A549 (cell line): ENCODE measurements around the gene OSBPL6. TPM values are rescaled to one million over a fixed set of nuclear protein-coding genes. Genes with fewer than 3 reads are reported as not detected.

Experiments
- ATAC-seq, 2 experiments: fragments of 200-7000 bp in 1 of 2; fragments of >200 bp in 1 of 2; cut with Nextera tagmentation in 1 of 2; cut with Tn5 transposase in 1 of 2; 3 replicates each; pipeline versions ENCODE4 v1.8.0 to v1.9.1; 2018 to 2020; ENCODE audit warnings: mild to moderate bottlenecking in 1 of 2, moderate library complexity in 1 of 2
- CTCF ChIA-PET: fragments of 300-600 bp; sonication (Branson Sonifier 250); formaldehyde crosslinking; extraction: SDS; loops from one replicate; lab custom pipeline; 2021; ENCODE audit warnings: antibody characterized with exemption, inconsistent platforms; lab: Yijun Ruan, JAX
- POLR2A ChIA-PET: fragments of 350-600 bp; formaldehyde crosslinking; extraction: SDS; loops from one replicate; lab custom pipeline; 2021; ENCODE audit warnings: antibody characterized with exemption, inconsistent platforms; lab: Yijun Ruan, JAX
- DNase-seq, 2 experiments: peaks; one replicate each; pipeline versions ENCODE4 v3.0.0 to v3.0.0-alpha.2; 2011 to 2016; ENCODE audit warnings: low read depth in 1 of 2, low spot score in 1 of 2
- FAIRE-seq: peaks from 2 replicates; lab custom pipeline; 2011; peaks lifted over from hg19 to GRCh38; lab: Jason Lieb, UNC
- H3K27ac ChIP-seq, 2 experiments: fragments of >200 bp; sonication (Bioruptor Twin); formaldehyde crosslinking; 3 replicates each; pipeline ENCODE4 v1.5.1; 2016 to 2017
- H3K4me1 ChIP-seq: fragments of >200 bp; sonication (Bioruptor Twin); formaldehyde crosslinking; 3 replicates; pipeline ENCODE4 v1.6.1; 2016
- H3K4me2 ChIP-seq: fragments of >200 bp; sonication (Bioruptor Twin); formaldehyde crosslinking; 3 replicates; pipeline ENCODE4 v1.6.1; 2016
- H3K4me3 ChIP-seq: fragments of >200 bp; sonication (Bioruptor Twin); formaldehyde crosslinking; 3 replicates; pipeline ENCODE4 v1.5.1; 2016
- H3K9me3 ChIP-seq: fragments of >200 bp; sonication (Bioruptor Twin); formaldehyde crosslinking; 3 replicates; pipeline ENCODE4 v1.6.1; 2016
- ATOH8 ChIP-seq: fragments of 250-450 bp; sonication (Bioruptor Pico); IDR thresholded peaks from 2 replicates; pipeline ENCODE4 v1.5.0; 2020; ENCODE audit warnings: low read depth, mild to moderate bottlenecking, moderate library complexity
- BCL3 ChIP-seq: fragments of >200 bp; sonication (Bioruptor Twin); formaldehyde crosslinking; IDR thresholded peaks from 3 replicates; pipeline ENCODE4 v1.6.1; 2016
- CBX2 ChIP-seq: fragments of 200-600 bp; sonication (generic); IDR thresholded peaks from 2 replicates; pipeline ENCODE4 v1.6.1; 2016; ENCODE audit warnings: low read depth, mild to moderate bottlenecking, borderline replicate concordance
- E2F6 ChIP-seq: IDR thresholded peaks from 2 replicates; pipeline ENCODE4 v1.6.1; 2012; ENCODE audit warnings: low read depth, borderline replicate concordance
- FOSB ChIP-seq: fragments of 250-450 bp; sonication (Bioruptor Pico); IDR thresholded peaks from 2 replicates; pipeline ENCODE4 v1.5.0; 2020; ENCODE audit warnings: mild to moderate bottlenecking, moderate library complexity
- GATA3 ChIP-seq: IDR thresholded peaks from 2 replicates; pipeline ENCODE4 v1.6.1; 2012; ENCODE audit warnings: borderline replicate concordance
- HDAC2 ChIP-seq: fragments of 200-600 bp; sonication (generic); IDR thresholded peaks from 2 replicates; pipeline ENCODE4 v1.6.1; 2016
- HES2 ChIP-seq: fragments of >200 bp; sonication (Bioruptor Twin); formaldehyde crosslinking; IDR thresholded peaks from 2 replicates; pipeline ENCODE4 v1.6.1; 2016
- HOXA7 ChIP-seq: fragments of 250-450 bp; sonication (Bioruptor Pico); IDR thresholded peaks from 2 replicates; pipeline ENCODE4 v1.5.0; 2020; ENCODE audit warnings: mild to moderate bottlenecking, moderate library complexity
- HOXB13 ChIP-seq: fragments of 250-450 bp; sonication (Bioruptor Pico); IDR thresholded peaks from 2 replicates; pipeline ENCODE4 v1.5.0; 2020; ENCODE audit warnings: low read depth, mild to moderate bottlenecking, moderate library complexity
- HOXB5 ChIP-seq: fragments of 250-450 bp; sonication (Bioruptor Pico); IDR thresholded peaks from 2 replicates; pipeline ENCODE4 v1.5.0; 2020; ENCODE audit warnings: mild to moderate bottlenecking, moderate library complexity
- JUN ChIP-seq, 2 experiments: fragments of >200 bp; sonication (Bioruptor Twin); formaldehyde crosslinking; IDR thresholded peaks; 2 replicates in 1 of 2; 3 replicates in 1 of 2; pipeline ENCODE4 v1.6.1; 2016 to 2017
- JUNB ChIP-seq: fragments of >200 bp; sonication (Bioruptor Twin); formaldehyde crosslinking; IDR thresholded peaks from 2 replicates; pipeline ENCODE4 v1.6.1; 2016
- MAFK ChIP-seq: fragments of 450-650 bp; IDR thresholded peaks from 2 replicates; pipeline ENCODE4 v1.6.1; 2014; ENCODE audit not compliant: partially characterized antibody
- MAX ChIP-seq: IDR thresholded peaks from 2 replicates; pipeline ENCODE4 v1.6.1; 2012
- MAZ ChIP-seq: fragments of 150-350 bp; IDR thresholded peaks from 2 replicates; pipeline ENCODE4 v1.6.1; 2014; ENCODE audit warnings: antibody characterized with exemption, low read depth, low read length, borderline replicate concordance
- MYC ChIP-seq: IDR thresholded peaks from 2 replicates; pipeline ENCODE4 v1.6.1; 2012; ENCODE audit warnings: mild to moderate bottlenecking, inconsistent platforms, low read length, improper control_type of control experiment, borderline replicate concordance
- NR3C1 ChIP-seq: fragments of >200 bp; sonication (Bioruptor Twin); formaldehyde crosslinking; IDR thresholded peaks from 3 replicates; pipeline ENCODE4 v1.6.1; 2017
- PHF8 ChIP-seq: fragments of 200-600 bp; sonication (generic); IDR thresholded peaks from 2 replicates; pipeline ENCODE4 v1.6.1; 2016; ENCODE audit warnings: low read depth, mild to moderate bottlenecking, antibody characterized with exemption, moderate library complexity, borderline replicate concordance
- RAD21 ChIP-seq, 2 experiments: fragments of >200 bp in 1 of 2; sonication (Bioruptor Twin) in 1 of 2; formaldehyde crosslinking in 1 of 2; IDR thresholded peaks in 1 of 2; conservative IDR thresholded peaks in 1 of 2; 2 replicates in 1 of 2; 3 replicates in 1 of 2; pipeline ENCODE4 v1.6.1; 2012 to 2018; ENCODE audit warnings: inconsistent platforms in 1 of 2
- RNF2 ChIP-seq: fragments of 200-600 bp; sonication (generic); IDR thresholded peaks from 2 replicates; pipeline ENCODE4 v1.6.1; 2016; ENCODE audit warnings: low read depth, mild to moderate bottlenecking, antibody characterized with exemption, moderate library complexity, borderline replicate concordance
- SREBF2 ChIP-seq: fragments of 450-650 bp; IDR thresholded peaks from 2 replicates; pipeline ENCODE4 v1.6.1; 2014; ENCODE audit warnings: mild to moderate bottlenecking, moderate library complexity
- TFCP2L1 ChIP-seq: fragments of 250-450 bp; sonication (Bioruptor Pico); IDR thresholded peaks from 2 replicates; pipeline ENCODE4 v1.5.0; 2021; ENCODE audit warnings: mild to moderate bottlenecking
- TP53 ChIP-seq: fragments of 250-450 bp; sonication (Bioruptor Pico); IDR thresholded peaks from 2 replicates; pipeline ENCODE4 v1.5.0; 2021; ENCODE audit warnings: mild to moderate bottlenecking, moderate library complexity
- ZNF302 ChIP-seq: fragments of 250-450 bp; sonication (Bioruptor Pico); IDR thresholded peaks from 2 replicates; pipeline ENCODE4 v1.9.0; 2021; ENCODE audit warnings: inconsistent platforms, mild to moderate bottlenecking, moderate library complexity
- WGBS: methylation state at CpG from one replicate; pipeline ENCODE4 v1.1.6; 2017; ENCODE audit errors: missing lambda C conversion rate; 5-methylcytosine and 5-hydroxymethylcytosine counted together
- polyA plus RNA-seq, 4 experiments: library from polyadenylated mRNA; depleted of rRNA in 3 of 4; stranded (reverse); fragments of >200 nt; fragmentation: RNase III in 1 of 4; extraction: RNeasy Plus Mini Kit Qiagen cat#74134 plus additional on column Dnase treatment in 1 of 4; gene quantifications; 2 replicates in 3 of 4; 3 replicates in 1 of 4; pipeline ENCODE4 v1.2.3, GENCODE V29; 2011 to 2017
- TF ChIP-seq, protein P1 (sequence below): fragments of 250-450 bp; sonication (Bioruptor Pico); IDR thresholded peaks from 2 replicates; pipeline ENCODE4 v1.5.0; 2021; ENCODE audit warnings: mild to moderate bottlenecking, moderate library complexity, borderline replicate concordance
- TF ChIP-seq, protein P2 (sequence below): IDR thresholded peaks from 2 replicates; pipeline ENCODE4 v1.6.1; 2012
- TF ChIP-seq, protein P3 (sequence below): fragments of 200-600 bp; sonication (generic); IDR thresholded peaks from 2 replicates; pipeline ENCODE4 v1.6.1; 2016; ENCODE audit warnings: antibody characterized with exemption, mild to moderate bottlenecking, moderate library complexity

Gene OSBPL6
- polyA plus RNA-seq, 2 of the 4 experiments (the other 2 are of a cell fraction), result 2.9 to 8.2 TPM

GRCh38 chr2:178256382-178257042 is 62.2 kb downstream of the OSBPL6 start:
- Histone ChIP-seq H3K27ac (no peak overlapping the region), H3K4me2 (no peak overlapping the region), H3K9me3 (no peaks in the 10 kb centered on the region), H3K4me3 (no peak overlapping the region), H3K4me1 (no peaks in the 10 kb centered on the region)
- CTCF ChIA-PET, result interaction anchor here (0.6 to 1.3 kb wide), 4 partner anchors 9 to 158 kb away, joined by 3 to 4 read pairs (median 3); no protein-coding TSS in a partner anchor
- WGBS, result 65% methylated on average over 6 of the region's 6 CpGs
- TF ChIP-seq PHF8, result no peak
- no peak for TF ChIP-seq TP53
- no peak for TF ChIP-seq RNF2
- TF ChIP-seq MAFK, result no peak
- TF ChIP-seq RAD21 (conservative IDR thresholded peaks at IDR 0.05 in 1 of 2, IDR thresholded peaks at IDR 0.05 in 1 of 2), result no peak
- no peak for TF ChIP-seq CBX2
- TF ChIP-seq, protein P1, sequence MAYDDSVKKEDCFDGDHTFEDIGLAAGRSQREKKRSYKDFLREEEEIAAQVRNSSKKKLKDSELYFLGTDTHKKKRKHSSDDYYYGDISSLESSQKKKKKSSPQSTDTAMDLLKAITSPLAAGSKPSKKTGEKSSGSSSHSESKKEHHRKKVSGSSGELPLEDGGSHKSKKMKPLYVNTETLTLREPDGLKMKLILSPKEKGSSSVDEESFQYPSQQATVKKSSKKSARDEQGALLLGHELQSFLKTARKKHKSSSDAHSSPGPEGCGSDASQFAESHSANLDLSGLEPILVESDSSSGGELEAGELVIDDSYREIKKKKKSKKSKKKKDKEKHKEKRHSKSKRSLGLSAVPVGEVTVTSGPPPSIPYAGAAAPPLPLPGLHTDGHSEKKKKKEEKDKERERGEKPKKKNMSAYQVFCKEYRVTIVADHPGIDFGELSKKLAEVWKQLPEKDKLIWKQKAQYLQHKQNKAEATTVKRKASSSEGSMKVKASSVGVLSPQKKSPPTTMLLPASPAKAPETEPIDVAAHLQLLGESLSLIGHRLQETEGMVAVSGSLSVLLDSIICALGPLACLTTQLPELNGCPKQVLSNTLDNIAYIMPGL (CRISPR knock-in tag), result no peak
- TF ChIP-seq HOXB5 (CRISPR knock-in tag), result no peak
- TF ChIP-seq, protein P2, sequence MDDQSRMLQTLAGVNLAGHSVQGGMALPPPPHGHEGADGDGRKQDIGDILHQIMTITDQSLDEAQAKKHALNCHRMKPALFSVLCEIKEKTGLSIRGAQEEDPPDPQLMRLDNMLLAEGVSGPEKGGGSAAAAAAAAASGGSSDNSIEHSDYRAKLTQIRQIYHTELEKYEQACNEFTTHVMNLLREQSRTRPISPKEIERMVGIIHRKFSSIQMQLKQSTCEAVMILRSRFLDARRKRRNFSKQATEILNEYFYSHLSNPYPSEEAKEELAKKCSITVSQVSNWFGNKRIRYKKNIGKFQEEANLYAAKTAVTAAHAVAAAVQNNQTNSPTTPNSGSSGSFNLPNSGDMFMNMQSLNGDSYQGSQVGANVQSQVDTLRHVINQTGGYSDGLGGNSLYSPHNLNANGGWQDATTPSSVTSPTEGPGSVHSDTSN, result no peak
- TF ChIP-seq, protein P3, sequence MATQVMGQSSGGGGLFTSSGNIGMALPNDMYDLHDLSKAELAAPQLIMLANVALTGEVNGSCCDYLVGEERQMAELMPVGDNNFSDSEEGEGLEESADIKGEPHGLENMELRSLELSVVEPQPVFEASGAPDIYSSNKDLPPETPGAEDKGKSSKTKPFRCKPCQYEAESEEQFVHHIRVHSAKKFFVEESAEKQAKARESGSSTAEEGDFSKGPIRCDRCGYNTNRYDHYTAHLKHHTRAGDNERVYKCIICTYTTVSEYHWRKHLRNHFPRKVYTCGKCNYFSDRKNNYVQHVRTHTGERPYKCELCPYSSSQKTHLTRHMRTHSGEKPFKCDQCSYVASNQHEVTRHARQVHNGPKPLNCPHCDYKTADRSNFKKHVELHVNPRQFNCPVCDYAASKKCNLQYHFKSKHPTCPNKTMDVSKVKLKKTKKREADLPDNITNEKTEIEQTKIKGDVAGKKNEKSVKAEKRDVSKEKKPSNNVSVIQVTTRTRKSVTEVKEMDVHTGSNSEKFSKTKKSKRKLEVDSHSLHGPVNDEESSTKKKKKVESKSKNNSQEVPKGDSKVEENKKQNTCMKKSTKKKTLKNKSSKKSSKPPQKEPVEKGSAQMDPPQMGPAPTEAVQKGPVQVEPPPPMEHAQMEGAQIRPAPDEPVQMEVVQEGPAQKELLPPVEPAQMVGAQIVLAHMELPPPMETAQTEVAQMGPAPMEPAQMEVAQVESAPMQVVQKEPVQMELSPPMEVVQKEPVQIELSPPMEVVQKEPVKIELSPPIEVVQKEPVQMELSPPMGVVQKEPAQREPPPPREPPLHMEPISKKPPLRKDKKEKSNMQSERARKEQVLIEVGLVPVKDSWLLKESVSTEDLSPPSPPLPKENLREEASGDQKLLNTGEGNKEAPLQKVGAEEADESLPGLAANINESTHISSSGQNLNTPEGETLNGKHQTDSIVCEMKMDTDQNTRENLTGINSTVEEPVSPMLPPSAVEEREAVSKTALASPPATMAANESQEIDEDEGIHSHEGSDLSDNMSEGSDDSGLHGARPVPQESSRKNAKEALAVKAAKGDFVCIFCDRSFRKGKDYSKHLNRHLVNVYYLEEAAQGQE, result no peak
- no peak for TF ChIP-seq SREBF2
- no peak for TF ChIP-seq HOXB13 (CRISPR knock-in tag)
- no peak for TF ChIP-seq BCL3
- TF ChIP-seq MAX, result no peak
- no peak for ATAC-seq
- POLR2A ChIA-PET, result no interaction called here
- no peak for FAIRE-seq
- DNase-seq, result no peak

GRCh38 chr2:178257127-178257526 is 62.8 kb downstream of the OSBPL6 start:
- H3K4me1 ChIP-seq, result no peaks in the 10 kb centered on the region
- no peak overlapping the region for H3K27ac ChIP-seq
- FAIRE-seq (no peak), DNase-seq (no peak), ATAC-seq (no peak)
- WGBS, result 50% methylated on average over 2 of the region's 2 CpGs
- H3K4me3 ChIP-seq, result no peak overlapping the region
- POLR2A ChIA-PET, result no interaction called here
- no peak overlapping the region for H3K4me2 ChIP-seq
- H3K9me3 ChIP-seq, result no peaks in the 10 kb centered on the region
- CTCF ChIA-PET, result interaction anchor here (0.6 to 1.3 kb wide), 4 partner anchors 9 to 158 kb away, joined by 3 to 4 read pairs (median 3); no protein-coding TSS in a partner anchor
- TF ChIP-seq MAZ (no peak), HDAC2 (no peak), FOSB (no peak), HOXA7 (no peak), GATA3 (no peak), HES2 (no peak), ZNF302 (CRISPR knock-in tag) (no peak), SREBF2 (no peak), E2F6 (no peak), PHF8 (no peak), JUNB (no peak), TFCP2L1 (CRISPR knock-in tag) (no peak), ATOH8 (CRISPR knock-in tag) (no peak), NR3C1 (no peak), JUN (IDR thresholded peaks at IDR 0.05) (no peak), MYC (no peak)
